ENCODE data around the gene QRICH2.
A peak's percentile ranks its signal among the peaks of the same experiment; 100 is the strongest.
"Not testable (repeated sequence)": the region's sequence is repeated elsewhere in the genome, so short reads cannot be mapped to it uniquely, and the experiment has no call there.

QRICH2 gene

DNA sequence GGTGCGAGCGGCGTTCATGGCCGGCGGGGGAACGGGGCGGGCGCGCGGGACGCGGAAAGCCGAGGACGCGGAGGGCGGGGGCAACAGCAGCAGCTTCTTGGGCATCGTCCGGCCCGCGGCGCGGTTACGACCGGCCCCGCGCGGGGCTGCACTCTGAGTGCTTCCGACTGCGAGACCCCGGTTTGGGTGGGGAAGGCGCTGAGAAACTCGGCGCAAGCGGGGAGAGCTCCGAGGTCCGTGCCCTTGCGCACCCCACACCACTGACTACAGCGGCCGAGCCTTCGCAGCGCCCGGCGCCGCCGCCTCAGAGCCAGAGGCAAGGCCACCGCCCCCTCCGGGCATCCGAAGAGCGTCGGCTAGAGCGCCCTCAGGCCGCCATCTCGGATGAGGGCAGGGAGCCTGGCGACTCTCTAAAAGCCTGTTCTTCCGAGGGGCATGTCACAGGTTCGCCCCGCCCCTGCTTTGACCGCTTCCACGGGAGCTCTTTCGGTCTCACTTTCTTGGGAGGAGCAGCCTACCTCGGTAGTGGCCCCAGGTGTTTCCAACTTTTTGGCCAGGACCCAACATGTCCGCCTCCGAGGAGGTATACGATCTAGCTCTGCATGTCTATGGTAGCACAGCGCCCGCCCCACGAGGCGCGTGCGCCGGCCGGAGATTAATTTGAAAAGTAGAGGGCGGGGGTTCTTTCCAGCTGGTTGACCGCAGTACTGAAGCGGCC, 45.7 kb upstream of the QRICH2 start, which contains the start of gene PRPSAP1:
PRPSAP1 (minus strand) TSS at position 318 of the 718 bp plus-strand sequence; CDS start at position 105, 213 bp downstream.
- TF ChIP-seq, protein P1, sequence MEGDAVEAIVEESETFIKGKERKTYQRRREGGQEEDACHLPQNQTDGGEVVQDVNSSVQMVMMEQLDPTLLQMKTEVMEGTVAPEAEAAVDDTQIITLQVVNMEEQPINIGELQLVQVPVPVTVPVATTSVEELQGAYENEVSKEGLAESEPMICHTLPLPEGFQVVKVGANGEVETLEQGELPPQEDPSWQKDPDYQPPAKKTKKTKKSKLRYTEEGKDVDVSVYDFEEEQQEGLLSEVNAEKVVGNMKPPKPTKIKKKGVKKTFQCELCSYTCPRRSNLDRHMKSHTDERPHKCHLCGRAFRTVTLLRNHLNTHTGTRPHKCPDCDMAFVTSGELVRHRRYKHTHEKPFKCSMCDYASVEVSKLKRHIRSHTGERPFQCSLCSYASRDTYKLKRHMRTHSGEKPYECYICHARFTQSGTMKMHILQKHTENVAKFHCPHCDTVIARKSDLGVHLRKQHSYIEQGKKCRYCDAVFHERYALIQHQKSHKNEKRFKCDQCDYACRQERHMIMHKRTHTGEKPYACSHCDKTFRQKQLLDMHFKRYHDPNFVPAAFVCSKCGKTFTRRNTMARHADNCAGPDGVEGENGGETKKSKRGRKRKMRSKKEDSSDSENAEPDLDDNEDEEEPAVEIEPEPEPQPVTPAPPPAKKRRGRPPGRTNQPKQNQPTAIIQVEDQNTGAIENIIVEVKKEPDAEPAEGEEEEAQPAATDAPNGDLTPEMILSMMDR (IDR thresholded peaks at IDR 0.05; ENCODE audit: insufficient read depth, low read depth, low read length, missing control alignments) = peak; percentile 30
- DNase-seq (ENCODE audit: low read depth) = peak; percentile 94
- peak within 1 kb of the TSS; percentile 77 for H3K4me3 ChIP-seq (ENCODE audit: low read length)

DNA sequence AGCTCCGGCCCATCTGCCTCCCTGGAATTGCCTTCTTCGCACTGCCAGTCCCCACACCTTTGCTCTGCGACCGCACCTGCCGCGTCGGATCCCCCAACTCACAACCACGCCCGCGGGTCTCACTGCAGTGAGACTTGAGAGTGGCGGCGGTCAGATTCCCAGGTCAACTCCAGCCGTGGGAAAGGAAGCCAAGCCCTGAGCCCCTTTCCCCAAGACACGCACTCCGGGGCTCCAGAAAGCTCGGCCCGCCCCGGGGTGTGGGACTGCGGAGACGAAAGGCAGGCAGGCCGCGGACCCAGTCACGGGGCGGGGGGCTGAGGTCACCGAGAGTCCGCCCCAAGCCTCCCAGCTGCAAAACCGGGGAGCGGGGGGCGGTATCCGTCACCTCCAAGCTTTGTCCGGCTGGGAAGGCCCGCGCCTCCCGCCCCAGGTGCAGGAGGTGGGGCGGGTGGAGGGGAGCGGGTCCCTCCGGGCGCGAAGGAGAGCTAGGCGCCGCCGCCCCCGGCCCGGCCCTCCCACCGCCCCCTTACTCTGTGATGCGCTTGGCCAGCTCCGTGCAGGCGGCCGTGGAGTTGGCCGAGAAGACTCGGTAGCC, 45.0 kb upstream of the QRICH2 start:
- peak; percentile 40 for DNase-seq (ENCODE audit: low read depth)
- H3K4me3 ChIP-seq (ENCODE audit: low read length) = peak overlapping the region; percentile 77
- TF ChIP-seq, protein P1 (IDR thresholded peaks at IDR 0.05; ENCODE audit: insufficient read depth, low read depth, low read length, missing control alignments) = no peak

- TF ChIP-seq, protein P1 (IDR thresholded peaks at IDR 0.05; ENCODE audit: insufficient read depth, low read depth, low read length, missing control alignments) = no peak
- DNase-seq (ENCODE audit: low read depth) = no peak
- no peak overlapping the region for H3K4me3 ChIP-seq (ENCODE audit: low read length)
Observed at GRCh38 chr17:76351526-76352071, 43.5 kb upstream of the QRICH2 start.

DNA sequence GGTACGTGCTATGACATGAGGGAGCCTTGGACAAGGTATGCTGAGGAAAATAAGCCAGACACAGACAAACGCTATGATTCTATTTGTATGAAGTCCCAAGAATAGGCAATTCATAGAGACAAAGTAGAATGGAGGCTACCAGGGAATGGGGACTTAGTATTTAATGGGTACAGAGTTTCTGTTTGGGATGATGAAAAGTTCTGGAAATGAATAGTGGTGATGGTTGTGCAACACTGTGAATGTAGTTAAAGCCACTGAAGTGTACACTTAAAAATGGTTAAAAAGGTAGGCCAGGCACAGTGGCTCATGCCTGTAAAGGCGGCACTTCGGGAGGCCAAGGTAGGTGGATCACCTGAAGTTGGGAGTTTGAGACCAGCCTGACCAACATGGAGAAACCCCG, 42.4 kb upstream of the QRICH2 start:
- no peak for DNase-seq (ENCODE audit: low read depth)
- H3K4me3 ChIP-seq (ENCODE audit: low read length) = no peak overlapping the region
- TF ChIP-seq, protein P1 (IDR thresholded peaks at IDR 0.05; ENCODE audit: insufficient read depth, low read depth, low read length, missing control alignments) = no peak

- not testable (repeated sequence) for DNase-seq (ENCODE audit: low read depth); H3K4me3 ChIP-seq (ENCODE audit: low read length)
Observed at GRCh38 chr17:76346936-76347335, 38.9 kb upstream of the QRICH2 start.

DNA sequence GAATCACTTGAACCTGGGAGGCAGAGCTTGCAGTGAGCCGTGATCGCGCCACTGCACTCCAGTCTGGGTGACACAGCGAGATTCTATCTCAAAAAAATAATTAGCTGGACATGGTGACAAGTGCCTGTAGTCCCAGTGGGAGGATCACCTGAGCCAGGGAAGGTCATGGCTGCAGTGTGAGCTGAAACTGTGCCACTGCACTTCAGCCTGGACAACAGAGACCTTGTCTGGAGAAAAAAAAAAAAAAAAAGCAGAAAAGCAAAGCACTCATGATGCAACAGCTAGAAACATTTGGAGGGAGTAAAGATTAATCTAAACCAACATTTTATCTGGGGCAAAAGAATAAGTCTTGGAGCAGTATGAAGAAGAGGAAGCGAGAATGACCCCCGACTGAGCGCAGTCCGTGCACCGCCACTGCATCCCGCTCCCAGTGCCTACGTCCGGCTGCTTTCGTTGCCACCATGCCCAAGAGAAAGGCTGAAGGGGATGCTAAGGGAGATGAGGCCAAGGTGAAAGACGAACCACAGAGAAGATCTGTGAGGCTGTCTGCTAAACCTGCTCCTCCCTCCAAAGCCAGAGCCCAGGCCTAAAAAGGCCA, 37.4 kb upstream of the QRICH2 start:
- TF ChIP-seq, protein P1 (IDR thresholded peaks at IDR 0.05; ENCODE audit: insufficient read depth, low read depth, low read length, missing control alignments) = no peak
- no peak overlapping the region for H3K4me3 ChIP-seq (ENCODE audit: low read length)
- DNase-seq (ENCODE audit: low read depth) = no peak

DNA sequence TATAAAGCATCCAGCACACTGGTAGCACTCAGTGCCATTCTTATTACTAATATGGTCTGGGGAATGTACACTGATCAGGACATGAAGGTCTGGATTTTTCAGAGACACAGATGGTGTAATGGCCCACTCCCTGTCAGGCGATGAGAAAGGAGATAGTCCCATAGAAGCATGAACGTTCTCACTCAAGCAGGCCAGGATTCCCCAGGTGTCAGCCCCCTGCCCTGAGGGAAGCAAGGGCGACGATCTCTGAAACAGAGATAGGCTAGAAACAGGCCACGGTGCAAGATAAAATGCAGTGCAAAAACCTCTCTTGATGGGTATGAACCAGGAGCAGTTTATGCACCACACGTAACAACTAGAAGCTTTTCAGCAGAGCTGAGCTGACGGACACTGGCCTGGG, 35.0 kb upstream of the QRICH2 start:
- DNase-seq (ENCODE audit: low read depth) = no peak
- TF ChIP-seq, protein P1 (IDR thresholded peaks at IDR 0.05; ENCODE audit: insufficient read depth, low read depth, low read length, missing control alignments) = no peak
- no peak overlapping the region for H3K4me3 ChIP-seq (ENCODE audit: low read length)
